ENCODE results near the gene FCN2. TPM values are rescaled to one million over a fixed set of nuclear protein-coding genes. Genes with fewer than 3 reads are reported as not detected.

FCN2 gene
- polyA plus RNA-seq, 4 donors: not detected

DNA sequence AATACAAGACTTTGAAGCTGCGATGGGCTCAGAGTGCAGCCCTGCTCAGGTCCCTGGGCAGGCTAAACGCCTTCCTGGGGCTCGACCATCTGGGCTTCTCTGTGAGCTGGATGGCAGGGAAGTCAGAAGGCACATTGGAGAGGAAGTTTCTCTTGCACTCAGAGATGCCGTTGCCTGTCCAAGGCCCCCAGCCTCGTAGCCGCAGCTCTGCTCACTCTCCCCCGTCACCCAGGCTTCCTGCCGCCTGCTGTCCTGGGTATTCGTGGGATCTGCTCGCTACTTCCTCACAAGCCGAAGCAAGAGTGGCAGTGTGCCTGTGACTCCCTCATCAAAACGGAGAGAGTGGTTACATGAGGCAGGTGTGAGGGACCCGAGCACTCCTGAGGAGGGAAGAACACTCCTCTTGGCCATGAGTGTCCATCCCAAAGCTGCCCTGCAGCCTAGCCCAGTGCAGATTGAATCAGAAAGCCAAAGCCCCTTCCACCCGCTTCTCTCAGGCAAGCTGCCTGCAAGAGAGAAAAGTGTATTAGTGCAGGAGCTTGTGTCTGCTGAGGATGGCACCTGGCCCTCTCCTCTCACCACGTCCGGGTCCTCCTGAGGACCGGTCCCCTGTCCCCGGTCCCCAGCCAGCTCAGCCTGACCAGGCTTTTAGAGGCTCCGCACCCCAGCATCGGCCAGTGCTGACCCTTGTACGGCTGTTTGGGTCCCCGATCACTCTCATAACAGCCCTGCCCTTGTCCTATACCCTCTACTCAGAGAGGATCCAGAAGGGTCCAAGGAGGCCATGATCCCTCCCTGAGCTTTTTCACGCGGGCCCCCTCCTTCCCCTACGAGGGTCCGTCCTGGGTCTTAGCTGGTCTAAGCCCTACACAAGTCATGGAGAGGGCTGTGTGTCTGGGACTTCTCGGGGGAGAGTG, 7.3 kb downstream of the FCN2 start:
- FAIRE-seq: no peak
- no peak overlapping the region for H3K4me3 ChIP-seq (ENCODE audit: low read depth in 1 of 3, low read length in 3 of 3)
- H3K9me3 ChIP-seq (ENCODE audit: control insufficient read depth in 2 of 2, insufficient read depth in 1 of 2, low read depth in 1 of 2, low read length in 1 of 2): no peaks in the 10 kb centered on the region
- 67 to 76% (median 71%) methylated on average over 27 of the region's 27 CpGs for WGBS, 3 donors
- no peak for DNase-seq
- no peaks in the 10 kb centered on the region for H3K4me1 ChIP-seq (ENCODE audit: control insufficient read depth in 3 of 3, insufficient read depth in 2 of 3, low read depth in 1 of 3, low read length in 2 of 3)
- no peaks in the 10 kb centered on the region for H3K36me3 ChIP-seq (ENCODE audit: control insufficient read depth in 3 of 3, insufficient read depth in 2 of 3, low read depth in 1 of 3, low read length in 3 of 3)
- no peak overlapping the region for H3K27ac ChIP-seq (ENCODE audit: low read depth in 1 of 3, low read length in 2 of 3)
- H3K27me3 ChIP-seq (ENCODE audit: control insufficient read depth in 3 of 3, insufficient read depth in 3 of 3, low read length in 3 of 3): peaks cover 0 to 3% (median 0%) of the 10 kb centered on the region in 3 donors

DNA sequence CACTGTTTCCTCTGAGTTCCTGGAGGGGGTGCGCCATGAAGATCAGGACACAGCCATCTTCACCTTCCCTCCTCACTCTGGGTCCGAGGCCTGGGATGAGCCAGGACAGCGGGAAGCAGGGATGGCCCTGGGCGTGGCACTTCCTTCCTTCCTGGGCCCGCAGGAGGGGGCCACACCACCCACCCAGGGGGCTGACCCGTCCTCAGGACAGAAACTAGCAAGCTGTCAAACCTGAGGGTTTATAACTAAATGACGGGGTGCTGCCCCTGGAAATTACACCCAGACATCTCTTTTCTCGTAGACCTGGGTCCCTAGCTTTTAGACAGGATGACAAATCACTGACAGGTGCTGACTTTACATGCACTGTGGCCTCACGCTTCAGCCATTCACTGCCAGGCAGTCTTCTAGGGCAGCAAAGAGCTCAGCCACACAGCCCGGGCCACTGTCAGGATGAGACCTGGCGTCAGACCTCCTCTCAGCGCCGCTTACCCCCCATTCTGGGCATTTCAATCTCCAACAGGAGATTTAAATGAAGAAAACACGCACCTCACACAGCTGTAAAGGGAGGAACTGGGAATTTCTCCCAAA, 8.1 kb downstream of the FCN2 start:
- DNase-seq (no peak), FAIRE-seq (no peak)

DNA sequence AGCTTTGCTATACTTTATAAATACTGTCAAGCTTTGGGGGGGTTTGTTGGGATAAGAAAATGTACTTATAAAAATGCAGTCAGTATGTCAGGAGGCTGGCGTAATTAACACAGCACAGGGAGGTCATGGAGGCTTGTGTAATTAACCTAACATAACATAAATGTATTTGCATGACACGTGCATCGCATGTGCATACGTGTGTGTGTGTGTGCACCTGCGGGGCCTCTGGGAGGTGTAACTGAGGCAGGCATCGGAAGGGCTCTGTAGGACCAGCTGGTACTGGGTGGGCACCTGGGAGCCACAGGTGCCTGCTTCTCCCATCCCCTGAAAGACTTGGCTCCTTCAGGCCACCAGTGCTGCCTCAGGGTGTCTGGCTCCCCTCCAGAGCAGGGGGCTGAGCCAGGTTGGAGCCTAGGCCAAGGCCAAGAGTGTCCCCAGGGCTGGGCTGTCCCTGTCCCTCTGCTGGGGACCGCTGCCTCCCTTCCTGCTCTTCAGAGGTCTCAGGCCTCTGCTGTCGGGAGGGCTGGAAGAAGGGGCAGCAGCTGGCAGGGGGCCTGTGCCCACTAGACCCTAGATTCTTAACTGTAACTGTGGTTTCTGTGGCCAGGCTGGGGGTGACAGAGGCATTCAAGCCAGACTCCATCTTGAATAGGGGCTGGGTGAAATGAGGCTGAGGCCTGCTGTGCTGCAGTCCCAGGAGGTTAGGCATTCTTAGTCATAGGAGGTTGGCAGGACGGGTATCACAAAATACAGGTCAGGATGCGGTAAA, 9.0 kb downstream of the FCN2 start:
- 81 to 83% (median 83%) methylated on average over 10 of the region's 10 CpGs for WGBS, 3 donors
- DNase-seq (no peak), FAIRE-seq (no peak)
- no peaks in the 10 kb centered on the region for H3K36me3 ChIP-seq (ENCODE audit: control insufficient read depth in 3 of 3, insufficient read depth in 2 of 3, low read depth in 1 of 3, low read length in 3 of 3)
- peaks cover 0 to 3% (median 0%) of the 10 kb centered on the region in 3 donors for H3K27me3 ChIP-seq (ENCODE audit: control insufficient read depth in 3 of 3, insufficient read depth in 3 of 3, low read length in 3 of 3)
- no peak overlapping the region for H3K27ac ChIP-seq (ENCODE audit: low read depth in 1 of 3, low read length in 2 of 3)
- H3K4me3 ChIP-seq (ENCODE audit: low read depth in 1 of 3, low read length in 3 of 3): no peak overlapping the region
- H3K9me3 ChIP-seq (ENCODE audit: control insufficient read depth in 2 of 2, insufficient read depth in 1 of 2, low read depth in 1 of 2, low read length in 1 of 2): peaks cover 0 to 3% of the 10 kb centered on the region in 2 donors
- no peaks in the 10 kb centered on the region for H3K4me1 ChIP-seq (ENCODE audit: control insufficient read depth in 3 of 3, insufficient read depth in 2 of 3, low read depth in 1 of 3, low read length in 2 of 3)

More for the DNA sequence above, 8.1 kb downstream of the FCN2 start:
- peaks cover 0 to 3% (median 0%) of the 10 kb centered on the region in 3 donors for H3K27me3 ChIP-seq (ENCODE audit: control insufficient read depth in 3 of 3, insufficient read depth in 3 of 3, low read length in 3 of 3)
- H3K36me3 ChIP-seq (ENCODE audit: control insufficient read depth in 3 of 3, insufficient read depth in 2 of 3, low read depth in 1 of 3, low read length in 3 of 3): no peaks in the 10 kb centered on the region
- WGBS, 3 donors: 66 to 80% (median 76%) methylated on average over 12 to 14 of the region's 14 CpGs
- H3K27ac ChIP-seq (ENCODE audit: low read depth in 1 of 3, low read length in 2 of 3): no peak overlapping the region
- no peak overlapping the region for H3K4me3 ChIP-seq (ENCODE audit: low read depth in 1 of 3, low read length in 3 of 3)
- H3K9me3 ChIP-seq (ENCODE audit: control insufficient read depth in 2 of 2, insufficient read depth in 1 of 2, low read depth in 1 of 2, low read length in 1 of 2): no peaks in the 10 kb centered on the region
- H3K4me1 ChIP-seq (ENCODE audit: control insufficient read depth in 3 of 3, insufficient read depth in 2 of 3, low read depth in 1 of 3, low read length in 2 of 3): no peaks in the 10 kb centered on the region

GRCh38 chr9:134890155-134890495, 9.5 kb downstream of the FCN2 start:
- WGBS, 3 donors: 67 to 74% (median 71%) methylated on average over 5 of the region's 5 CpGs
- H3K27ac ChIP-seq (ENCODE audit: low read depth in 1 of 3, low read length in 2 of 3): no peak overlapping the region
- FAIRE-seq: no peak
- no peak for DNase-seq
- H3K36me3 ChIP-seq (ENCODE audit: control insufficient read depth in 3 of 3, insufficient read depth in 2 of 3, low read depth in 1 of 3, low read length in 3 of 3): no peaks in the 10 kb centered on the region
- H3K9me3 ChIP-seq (ENCODE audit: control insufficient read depth in 2 of 2, insufficient read depth in 1 of 2, low read depth in 1 of 2, low read length in 1 of 2): peaks cover 0 to 4% of the 10 kb centered on the region in 2 donors
- H3K4me3 ChIP-seq (ENCODE audit: low read depth in 1 of 3, low read length in 3 of 3): no peak overlapping the region
- peaks cover 0 to 3% (median 0%) of the 10 kb centered on the region in 3 donors for H3K27me3 ChIP-seq (ENCODE audit: control insufficient read depth in 3 of 3, insufficient read depth in 3 of 3, low read length in 3 of 3)
- no peaks in the 10 kb centered on the region for H3K4me1 ChIP-seq (ENCODE audit: control insufficient read depth in 3 of 3, insufficient read depth in 2 of 3, low read depth in 1 of 3, low read length in 2 of 3)

DNA sequence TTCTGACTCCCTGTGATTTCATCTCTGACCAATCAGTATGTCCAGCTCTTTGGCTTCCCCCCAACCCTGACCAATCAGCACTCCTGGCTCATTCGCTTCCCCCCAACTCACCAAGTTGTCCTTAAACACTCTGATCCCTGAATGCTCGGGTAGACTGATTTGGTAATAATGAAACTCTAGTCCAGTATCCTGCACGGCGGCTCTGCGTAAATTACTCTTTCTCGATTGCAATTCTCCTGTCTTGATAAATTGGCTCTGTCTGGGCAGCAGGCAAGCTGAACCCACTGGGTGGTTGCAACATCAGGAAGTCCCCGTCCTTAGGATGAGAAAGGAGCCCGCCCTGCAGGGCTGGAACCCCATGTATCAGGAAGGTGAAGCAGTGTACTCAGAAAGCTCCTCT, 10.4 kb downstream of the FCN2 start:
- H3K27me3 ChIP-seq (ENCODE audit: control insufficient read depth in 3 of 3, insufficient read depth in 3 of 3, low read length in 3 of 3): peaks cover 0 to 3% (median 0%) of the 10 kb centered on the region in 3 donors
- no peak overlapping the region for H3K4me3 ChIP-seq (ENCODE audit: low read depth in 1 of 3, low read length in 3 of 3)
- DNase-seq: no peak
- no peak overlapping the region for H3K27ac ChIP-seq (ENCODE audit: low read depth in 1 of 3, low read length in 2 of 3)
- FAIRE-seq: no peak
- no peaks in the 10 kb centered on the region for H3K36me3 ChIP-seq (ENCODE audit: control insufficient read depth in 3 of 3, insufficient read depth in 2 of 3, low read depth in 1 of 3, low read length in 3 of 3)
- H3K4me1 ChIP-seq (ENCODE audit: control insufficient read depth in 3 of 3, insufficient read depth in 2 of 3, low read depth in 1 of 3, low read length in 2 of 3): no peaks in the 10 kb centered on the region
- peaks cover 0 to 4% of the 10 kb centered on the region in 2 donors for H3K9me3 ChIP-seq (ENCODE audit: control insufficient read depth in 2 of 2, insufficient read depth in 1 of 2, low read depth in 1 of 2, low read length in 1 of 2)
- 69 to 80% (median 75%) methylated on average over 8 of the region's 8 CpGs for WGBS, 3 donors

- Histone ChIP-seq H3K27me3 (ENCODE audit: control insufficient read depth in 3 of 3, insufficient read depth in 3 of 3, low read length in 3 of 3) (peaks cover 0 to 3% (median 0%) of the 10 kb centered on the region in 3 donors), H3K27ac (ENCODE audit: low read depth in 1 of 3, low read length in 2 of 3) (no peak overlapping the region)
Measured at GRCh38 chr9:134891713-134892112, 11.1 kb downstream of the FCN2 start.

GRCh38 chr9:134892221-134892620, 11.6 kb downstream of the FCN2 start:
- no peaks in the 10 kb centered on the region for H3K4me1 ChIP-seq (ENCODE audit: control insufficient read depth in 3 of 3, insufficient read depth in 2 of 3, low read depth in 1 of 3, low read length in 2 of 3)
- no peak overlapping the region for H3K4me3 ChIP-seq (ENCODE audit: low read depth in 1 of 3, low read length in 3 of 3)
- DNase-seq: no peak
- no peaks in the 10 kb centered on the region for H3K27me3 ChIP-seq (ENCODE audit: control insufficient read depth in 3 of 3, insufficient read depth in 3 of 3, low read length in 3 of 3)
- peaks cover 0 to 4% of the 10 kb centered on the region in 2 donors for H3K9me3 ChIP-seq (ENCODE audit: control insufficient read depth in 2 of 2, insufficient read depth in 1 of 2, low read depth in 1 of 2, low read length in 1 of 2)
- H3K36me3 ChIP-seq (ENCODE audit: control insufficient read depth in 3 of 3, insufficient read depth in 2 of 3, low read depth in 1 of 3, low read length in 3 of 3): no peaks in the 10 kb centered on the region
- FAIRE-seq: no peak
- H3K27ac ChIP-seq (ENCODE audit: low read depth in 1 of 3, low read length in 2 of 3): no peak overlapping the region
- WGBS, 3 donors: 71 to 86% (median 73%) methylated on average over 5 to 6 of the region's 6 CpGs

More at GRCh38 chr9:134891713-134892112, 11.1 kb downstream of the FCN2 start:
- no peak for FAIRE-seq
- 51 to 74% (median 56%) methylated on average over 5 of the region's 5 CpGs for WGBS, 3 donors
- Histone ChIP-seq H3K9me3 (ENCODE audit: control insufficient read depth in 2 of 2, insufficient read depth in 1 of 2, low read depth in 1 of 2, low read length in 1 of 2) (peaks cover 0 to 4% of the 10 kb centered on the region in 2 donors), H3K36me3 (ENCODE audit: control insufficient read depth in 3 of 3, insufficient read depth in 2 of 3, low read depth in 1 of 3, low read length in 3 of 3) (no peaks in the 10 kb centered on the region), H3K4me1 (ENCODE audit: control insufficient read depth in 3 of 3, insufficient read depth in 2 of 3, low read depth in 1 of 3, low read length in 2 of 3) (no peaks in the 10 kb centered on the region), H3K4me3 (ENCODE audit: low read depth in 1 of 3, low read length in 3 of 3) (no peak overlapping the region)
- DNase-seq: no peak

GRCh38 chr9:134892820-134893420, 12.3 kb downstream of the FCN2 start:
- Histone ChIP-seq H3K9me3 (ENCODE audit: control insufficient read depth in 2 of 2, insufficient read depth in 1 of 2, low read depth in 1 of 2, low read length in 1 of 2) (peaks cover 0 to 4% of the 10 kb centered on the region in 2 donors), H3K4me1 (ENCODE audit: control insufficient read depth in 3 of 3, insufficient read depth in 2 of 3, low read depth in 1 of 3, low read length in 2 of 3) (no peaks in the 10 kb centered on the region), H3K4me3 (ENCODE audit: low read depth in 1 of 3, low read length in 3 of 3) (no peak overlapping the region), H3K27me3 (ENCODE audit: control insufficient read depth in 3 of 3, insufficient read depth in 3 of 3, low read length in 3 of 3) (no peaks in the 10 kb centered on the region), H3K27ac (ENCODE audit: low read depth in 1 of 3, low read length in 2 of 3) (no peak overlapping the region), H3K36me3 (ENCODE audit: control insufficient read depth in 3 of 3, insufficient read depth in 2 of 3, low read depth in 1 of 3, low read length in 3 of 3) (no peaks in the 10 kb centered on the region)
- 78 to 84% (median 79%) methylated on average over 7 of the region's 7 CpGs for WGBS, 3 donors
- no peak for FAIRE-seq
- DNase-seq: no peak

Measured in small intestine (tissue), 7 donors.